ENCODE data around the gene SPATA3.
A peak's percentile ranks its signal among the peaks of the same experiment; 100 is the strongest.
"Not testable (repeated sequence)": the region's sequence is repeated elsewhere in the genome, so short reads cannot be mapped to it uniquely, and the experiment has no call there.

The SPATA3 gene

DNA sequence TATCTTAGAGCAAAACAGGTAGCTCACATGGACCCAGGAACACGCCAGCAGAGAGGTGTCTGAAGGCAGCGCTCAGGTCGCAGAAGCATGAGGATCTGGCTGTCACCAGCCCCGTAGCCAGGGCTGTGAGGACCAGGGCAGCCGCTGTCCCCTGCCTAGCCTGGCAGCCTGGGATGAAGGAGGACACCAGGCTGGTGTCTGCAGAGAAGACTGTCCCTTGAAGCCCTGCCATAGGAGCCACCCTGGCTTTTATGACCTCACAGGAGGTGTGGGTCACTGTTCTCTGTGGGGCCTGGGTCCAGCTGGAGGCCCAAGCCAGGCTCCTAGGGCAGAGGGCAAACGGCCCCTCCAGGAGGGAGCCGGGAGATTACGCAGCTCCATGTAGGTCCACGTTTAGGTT is at the start of gene SPATA3:
Gene SPATA3, plus strand, starts transcription at position 301 of the 400 bp plus-strand sequence. CDS start 113 bp downstream, outside the sequence.
- DNase-seq = no peak

DNA sequence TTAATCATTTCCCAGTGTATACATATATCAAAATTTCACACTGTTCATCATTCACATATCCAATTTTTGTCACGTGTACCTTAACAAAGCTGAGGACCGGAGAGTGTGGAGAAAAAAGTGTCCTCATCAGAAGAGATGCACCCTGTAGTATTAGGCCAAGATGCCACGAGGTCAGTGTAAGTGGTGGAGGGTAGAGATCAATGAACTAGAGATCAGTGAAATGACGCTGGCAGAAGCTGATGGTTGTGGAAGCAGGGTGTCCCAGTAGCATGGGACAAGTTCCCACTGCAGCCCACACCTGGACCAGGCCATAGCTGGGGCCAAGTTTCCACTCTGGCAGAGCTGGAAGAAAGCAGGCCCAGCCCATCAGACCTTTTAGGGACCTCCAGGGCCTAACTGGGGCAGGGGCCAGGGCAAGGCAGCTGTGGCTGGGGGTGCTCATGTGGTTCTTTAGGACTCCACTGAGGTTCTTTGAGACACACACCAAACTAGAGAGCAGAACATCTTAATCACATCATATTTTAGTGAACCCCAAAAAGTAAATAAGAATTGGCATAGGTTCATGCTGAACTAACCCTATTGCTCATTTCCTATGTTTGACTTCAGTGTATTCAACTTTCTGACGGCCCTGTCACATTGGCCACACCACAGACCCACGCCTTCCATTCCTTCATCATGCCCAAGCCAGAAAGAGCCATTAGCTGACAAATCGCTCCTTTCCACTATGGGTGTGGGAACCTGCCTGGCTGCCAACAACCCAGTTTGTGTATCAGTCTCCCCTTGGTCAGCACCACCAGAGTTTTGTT is 49.3 kb upstream of the SPATA3 start:
- DNase-seq = no peak

DNA sequence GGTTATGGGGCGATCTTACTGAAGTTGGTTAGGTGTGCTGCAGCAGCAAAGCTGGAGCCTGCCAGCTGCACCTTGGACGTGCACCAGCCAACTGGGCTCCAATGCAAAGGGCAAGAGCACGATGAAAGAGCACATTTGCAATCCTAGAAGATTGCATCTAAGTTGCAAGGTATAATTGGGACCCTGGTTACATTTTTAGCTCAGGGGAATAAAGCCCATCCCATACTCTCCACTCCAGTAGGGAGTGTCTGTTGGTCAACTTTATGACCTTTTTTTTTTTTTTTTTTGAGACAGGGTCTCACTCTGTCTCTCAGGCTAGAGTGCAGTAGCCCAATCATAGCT is 48.7 kb upstream of the SPATA3 start:
- DNase-seq = no peak

DNA sequence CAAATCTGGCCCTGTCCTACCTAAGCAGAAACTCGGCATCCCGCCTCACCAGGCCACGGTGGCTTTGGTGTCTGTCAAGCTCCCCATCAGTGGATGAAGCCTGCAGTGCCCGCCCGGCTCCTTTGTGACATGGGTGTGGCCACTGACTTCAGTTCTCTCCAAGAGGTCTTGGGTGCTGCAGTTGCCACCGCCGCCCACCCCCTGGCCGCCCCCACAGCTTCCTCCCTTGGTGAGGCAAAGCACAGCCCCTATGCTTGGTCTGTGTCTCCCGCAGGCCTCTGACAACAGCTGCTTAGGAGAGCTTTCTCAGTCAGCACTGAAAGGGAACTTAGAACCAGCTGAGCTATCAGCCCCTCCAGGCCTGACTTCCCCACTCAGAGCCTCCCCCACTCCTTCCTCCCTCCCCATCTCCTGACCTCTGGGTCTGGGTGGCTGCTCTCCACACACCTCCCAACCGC is 48.0 kb upstream of the SPATA3 start:
- DNase-seq = no peak

DNA sequence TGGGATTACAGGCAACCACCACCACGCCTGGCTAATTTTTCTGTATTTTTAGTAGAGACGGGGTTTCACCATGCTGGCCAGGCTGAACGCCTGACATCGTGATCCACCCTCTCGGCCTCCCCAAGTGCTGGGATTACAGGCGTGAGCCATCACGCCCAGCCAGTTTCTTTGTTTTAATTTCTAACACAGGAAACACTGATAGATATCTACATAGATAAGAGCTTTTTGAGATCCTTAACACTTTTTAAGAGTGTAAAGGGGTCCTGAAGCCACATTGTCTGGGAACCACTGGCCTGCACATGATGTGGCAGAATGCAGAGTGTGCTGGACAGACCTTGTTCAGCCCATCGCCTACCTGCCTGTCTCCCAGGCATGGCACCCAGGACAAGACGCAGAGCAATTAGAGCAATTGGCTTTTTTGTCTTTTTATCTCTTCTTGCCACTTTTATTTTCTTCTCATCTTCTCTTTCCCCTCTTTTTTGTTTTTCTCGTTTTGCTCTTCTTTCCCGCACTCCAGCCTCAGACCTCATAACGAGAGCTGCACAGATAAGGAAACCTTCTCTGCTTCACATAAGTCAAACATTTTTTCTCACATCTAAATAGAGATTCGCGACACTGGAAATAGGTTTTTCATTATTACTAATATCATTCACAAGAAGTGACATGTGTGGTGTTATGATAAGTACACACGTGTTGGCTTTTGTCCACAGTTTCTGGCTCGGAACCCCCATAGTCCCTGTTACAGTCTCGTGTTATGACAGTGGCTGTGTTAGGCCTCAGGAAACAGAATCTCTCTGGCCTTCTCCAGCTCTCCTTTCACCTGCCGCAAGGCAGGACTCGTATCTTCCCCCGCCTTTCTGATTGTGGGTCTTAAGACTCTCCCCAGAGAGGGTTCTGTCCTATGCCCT is 45.7 kb upstream of the SPATA3 start:
- DNase-seq = no peak

DNA sequence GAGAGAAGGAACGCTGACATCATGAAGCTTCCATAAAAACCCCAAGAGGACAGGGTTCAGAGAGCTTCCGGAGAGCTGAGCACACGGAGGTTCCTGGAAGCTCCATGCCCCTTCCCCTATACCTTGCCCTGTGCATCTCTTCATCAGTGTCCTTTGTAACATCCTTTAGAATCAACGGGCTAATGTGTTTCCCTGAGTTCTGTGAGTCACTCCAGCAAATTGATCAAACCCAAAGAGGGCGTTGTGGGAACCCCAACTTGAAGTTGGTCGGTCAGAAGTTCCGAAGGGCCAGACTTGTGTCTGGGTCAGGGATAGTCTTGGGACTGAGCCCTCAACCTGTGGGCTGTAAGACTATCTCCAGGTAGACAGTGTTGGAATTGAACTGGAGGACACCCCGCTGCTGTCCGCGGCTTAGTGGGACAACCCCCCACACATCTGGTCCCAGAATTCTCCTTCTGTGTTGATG is 45.0 kb upstream of the SPATA3 start:
- DNase-seq = no peak

DNA sequence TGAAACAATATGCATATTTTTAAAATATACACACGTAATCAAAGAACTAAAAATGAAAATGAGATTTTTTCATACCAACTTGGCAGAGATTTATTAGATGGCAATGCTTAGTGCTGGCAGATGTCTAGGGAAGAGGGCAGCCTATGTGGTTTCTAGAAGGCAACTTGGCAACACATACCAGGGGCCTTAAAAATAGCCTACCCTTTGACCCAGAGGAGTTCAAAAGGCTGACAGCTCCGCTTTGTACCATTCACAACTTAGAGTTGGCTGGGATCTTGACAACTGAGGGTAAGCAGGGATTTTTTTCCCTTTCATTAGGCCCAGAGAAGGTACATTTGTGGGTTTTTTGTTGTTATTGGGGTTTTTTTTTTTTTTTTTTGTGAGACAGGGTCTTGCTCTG is 44.5 kb upstream of the SPATA3 start:
- no peak for DNase-seq

DNA sequence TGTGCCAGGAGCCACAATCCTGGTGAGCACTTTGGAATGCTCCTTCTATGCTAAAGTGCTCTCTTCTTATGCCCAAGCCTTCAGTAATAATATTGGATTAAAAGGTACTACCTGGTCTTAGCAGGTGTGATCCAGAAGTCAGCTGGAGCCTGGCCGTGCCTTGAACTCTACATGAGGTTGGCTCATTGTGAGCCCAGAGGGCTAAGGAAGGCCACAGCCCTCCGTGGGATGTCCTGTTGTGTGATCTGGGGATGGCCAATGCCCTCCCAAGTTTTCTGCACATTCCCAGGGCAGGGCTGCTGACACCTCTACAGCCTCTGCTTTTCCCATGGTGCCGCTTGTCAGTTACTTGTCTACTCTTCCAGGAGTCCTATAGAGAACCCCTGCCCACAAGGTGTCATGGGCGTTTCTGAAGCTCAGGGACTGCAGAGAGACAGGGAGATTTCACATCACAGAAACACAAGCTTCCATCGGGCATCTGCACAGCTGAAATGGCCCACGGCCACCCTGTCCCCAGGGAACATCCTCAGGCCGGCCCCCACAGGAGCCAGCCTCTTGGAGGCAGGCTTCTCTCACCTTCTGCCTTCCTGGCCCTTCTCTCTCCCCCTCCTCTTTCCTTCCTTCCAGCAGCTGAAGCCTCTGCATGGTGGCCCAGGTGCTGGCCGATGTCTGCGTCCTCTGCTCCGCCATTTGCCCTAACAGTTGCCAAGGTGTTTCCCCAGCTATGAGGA is 43.5 kb upstream of the SPATA3 start:
- DNase-seq = no peak

DNA sequence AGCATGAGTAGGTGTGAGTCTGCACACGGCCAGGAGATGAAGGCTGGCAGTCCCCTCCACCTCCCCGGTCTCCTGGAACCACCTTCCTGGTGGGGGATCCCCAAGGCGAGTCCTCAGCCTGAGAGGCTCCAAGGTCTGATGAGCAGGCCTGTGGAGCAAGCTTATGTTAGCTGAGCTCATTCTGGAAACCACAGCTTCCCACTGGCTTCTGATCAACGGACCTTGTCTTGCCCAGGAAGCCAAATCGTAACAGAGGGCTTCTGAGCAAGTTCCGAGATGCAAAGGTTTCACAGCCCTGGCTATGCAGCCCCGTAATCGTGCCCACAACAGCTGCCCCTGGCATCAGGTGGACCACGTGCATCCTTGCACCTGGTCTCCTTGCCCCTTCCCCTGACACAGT is 42.1 kb upstream of the SPATA3 start:
- DNase-seq = no peak

DNA sequence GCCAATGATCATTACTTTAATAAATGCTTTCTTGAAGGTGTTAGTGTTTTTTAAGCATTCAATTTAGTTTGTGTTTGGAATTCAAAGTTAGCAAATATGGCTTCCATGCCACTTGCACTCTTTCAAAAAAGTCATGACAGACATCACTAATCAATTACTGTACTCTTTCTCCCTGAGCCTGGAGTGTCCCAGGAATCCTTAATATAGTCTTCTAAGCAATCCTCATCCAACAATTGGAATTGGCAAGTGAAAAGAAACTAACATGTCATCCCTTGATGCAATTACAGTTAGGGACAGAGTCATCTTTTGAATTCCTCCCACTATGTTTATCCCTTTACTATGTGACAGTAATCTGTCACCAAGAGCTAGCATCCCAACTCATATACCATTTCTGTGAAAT is 41.2 kb upstream of the SPATA3 start:
- no peak for DNase-seq

DNA sequence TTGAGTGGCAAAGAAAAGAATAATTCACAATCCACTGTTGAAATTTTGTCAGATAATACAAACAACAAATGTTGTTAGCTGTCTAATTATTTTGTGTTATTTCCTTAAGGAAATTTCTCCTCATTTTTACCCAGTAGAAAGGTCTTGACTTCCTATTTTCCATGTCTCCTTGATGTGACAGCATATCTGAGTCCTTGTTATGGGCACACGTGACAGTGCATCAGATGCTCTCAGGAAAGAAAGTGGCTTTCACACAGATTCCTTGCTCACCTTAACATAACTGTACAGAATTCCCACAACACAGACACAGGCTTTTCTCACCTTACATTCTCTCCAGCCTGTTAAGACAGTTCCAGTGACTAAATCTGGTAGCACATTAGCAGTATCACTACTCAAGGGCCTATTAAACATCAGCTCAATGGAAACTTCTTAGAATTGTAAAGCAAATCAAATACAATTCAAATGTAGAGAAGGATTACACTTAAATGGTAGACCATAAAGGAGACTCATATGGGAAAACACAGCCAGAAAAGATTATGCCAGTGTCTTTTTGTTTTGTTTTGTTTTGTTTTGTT is 40.7 kb upstream of the SPATA3 start:
- DNase-seq = no peak

DNA sequence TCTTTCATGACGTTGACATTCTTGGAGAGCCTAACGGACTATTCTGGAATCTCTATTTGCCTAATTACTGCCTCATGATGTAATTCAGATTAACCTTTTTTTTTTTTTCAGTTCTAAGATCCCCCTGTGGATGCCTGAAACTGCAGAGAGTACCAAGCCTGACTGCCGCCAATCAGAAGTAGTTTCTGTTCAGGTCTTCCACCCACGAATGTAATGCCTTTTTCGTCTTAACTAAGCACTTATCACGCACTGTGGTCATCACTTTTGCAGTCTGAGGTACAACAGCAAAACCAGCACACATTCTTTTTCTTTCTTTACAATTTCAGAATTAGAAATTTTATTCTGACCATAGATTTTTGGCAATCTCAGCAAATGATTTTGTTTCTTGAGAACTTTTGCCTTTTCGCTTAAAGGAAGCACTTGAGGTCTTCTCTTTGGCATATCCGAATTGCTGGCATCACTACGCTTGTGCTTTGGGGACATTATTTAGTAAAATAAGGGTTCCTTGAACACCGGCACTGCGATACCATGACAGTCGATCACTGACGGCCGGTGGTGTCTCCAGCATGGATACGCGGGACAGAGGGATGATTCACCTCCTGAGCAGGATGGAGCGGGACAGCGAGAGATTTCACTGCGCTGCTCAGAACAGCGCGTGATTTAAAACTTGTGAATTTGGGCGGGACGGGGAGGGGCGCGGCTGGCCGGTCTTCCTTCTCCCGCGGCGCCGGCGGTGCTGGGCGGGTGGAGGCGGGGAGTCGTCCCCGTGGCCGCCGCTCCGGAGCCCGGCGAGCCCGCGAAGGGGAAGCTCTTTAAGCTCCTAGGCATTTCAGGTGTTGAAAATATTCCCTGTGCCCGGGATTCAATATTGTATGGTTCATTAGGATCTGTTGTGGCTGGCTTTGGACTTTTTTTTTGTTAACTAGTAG is 38.8 kb upstream of the SPATA3 start:
- DNase-seq = peak; percentile 24 to 34

DNA sequence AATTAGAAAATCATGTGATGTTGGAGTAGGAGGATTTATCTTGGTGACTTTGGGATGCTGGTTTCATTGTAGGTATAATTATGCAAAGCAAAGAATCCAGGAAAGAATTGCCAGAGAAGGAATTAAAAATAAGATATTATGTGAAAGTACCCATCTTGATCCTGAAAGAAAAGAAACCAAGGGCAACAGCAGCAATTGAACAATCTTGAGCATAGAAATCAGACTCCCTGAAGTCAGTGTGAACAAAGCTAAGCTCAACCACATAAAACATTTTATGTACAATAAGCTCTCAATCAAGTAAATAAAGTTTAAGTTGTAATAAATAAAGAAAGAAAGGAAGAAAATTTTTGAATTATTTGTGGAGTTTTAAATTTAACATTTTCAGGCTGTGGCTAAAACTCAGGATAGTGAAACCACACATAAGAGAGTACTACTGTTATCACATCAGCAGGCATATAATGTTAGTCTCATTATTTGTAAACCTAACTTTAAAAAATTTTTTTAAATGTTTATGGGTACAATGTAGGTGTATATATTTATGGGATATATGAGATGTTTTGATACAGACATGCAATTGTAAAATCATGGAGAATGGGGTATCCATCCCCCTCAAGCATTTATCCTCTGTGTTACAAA is 38.0 kb upstream of the SPATA3 start:
- DNase-seq = no peak

DNA sequence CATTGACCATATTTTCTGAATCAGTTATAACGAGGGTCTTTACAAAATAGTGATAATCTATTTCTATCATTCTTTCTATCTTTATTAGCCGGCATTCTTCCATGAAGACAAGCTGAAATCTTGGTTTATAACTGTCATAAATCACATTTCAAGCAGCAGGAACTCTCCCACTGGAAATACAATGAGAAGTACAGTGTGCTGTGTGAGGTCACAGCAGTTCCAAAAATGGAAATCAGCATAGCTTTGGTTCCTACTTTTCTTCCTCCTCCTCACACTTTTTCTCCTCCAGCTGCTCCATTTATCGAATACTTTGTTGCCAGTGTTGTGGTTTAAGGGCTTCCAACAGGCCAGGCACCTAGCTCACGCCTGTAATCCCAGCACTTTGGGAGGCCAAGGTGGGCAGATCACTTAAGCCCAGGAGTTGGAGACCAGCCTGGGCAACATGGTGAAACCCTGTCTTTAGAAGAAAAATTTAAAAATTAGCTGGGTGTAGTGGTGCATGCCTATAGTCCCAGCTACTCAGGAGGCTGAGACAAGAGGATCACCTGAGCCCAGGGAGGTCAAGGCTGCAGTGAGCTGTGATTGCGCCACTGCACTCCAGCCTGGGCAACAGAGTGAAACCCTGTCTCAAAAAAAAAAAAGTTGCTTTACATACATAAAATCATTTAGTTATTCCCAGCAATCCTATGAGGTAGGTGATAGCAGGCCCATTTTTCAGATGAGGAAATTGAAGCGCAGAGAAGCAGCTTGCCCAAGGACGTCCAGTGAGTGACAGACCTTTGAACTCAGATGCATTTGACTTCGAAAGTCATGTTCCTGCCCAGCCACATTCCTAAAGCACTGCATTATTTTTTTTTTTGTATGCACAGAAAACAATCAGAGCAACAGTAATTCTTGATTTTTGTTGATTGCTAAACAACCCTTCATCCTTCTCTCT is 36.8 kb upstream of the SPATA3 start:
- DNase-seq = no peak

DNA sequence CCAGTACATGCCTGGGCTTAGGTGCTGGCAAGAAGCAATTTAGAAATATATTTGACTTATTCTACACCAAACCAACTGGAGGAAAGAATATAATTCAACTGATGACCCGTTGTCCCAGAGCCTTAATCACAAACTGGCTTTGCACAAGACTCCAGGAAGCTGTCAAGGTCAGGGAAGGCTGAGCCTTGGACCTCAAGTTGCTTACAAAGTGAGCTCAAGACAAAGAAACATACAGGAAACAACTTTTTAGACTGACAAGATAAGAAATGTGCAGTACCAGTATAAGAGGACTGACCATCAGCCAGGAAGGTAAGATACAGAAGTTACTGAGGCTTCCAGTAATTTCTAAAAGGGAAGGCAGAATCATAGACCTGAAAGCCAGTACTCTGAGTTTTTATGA is 35.9 kb upstream of the SPATA3 start:
- DNase-seq = no peak

DNA sequence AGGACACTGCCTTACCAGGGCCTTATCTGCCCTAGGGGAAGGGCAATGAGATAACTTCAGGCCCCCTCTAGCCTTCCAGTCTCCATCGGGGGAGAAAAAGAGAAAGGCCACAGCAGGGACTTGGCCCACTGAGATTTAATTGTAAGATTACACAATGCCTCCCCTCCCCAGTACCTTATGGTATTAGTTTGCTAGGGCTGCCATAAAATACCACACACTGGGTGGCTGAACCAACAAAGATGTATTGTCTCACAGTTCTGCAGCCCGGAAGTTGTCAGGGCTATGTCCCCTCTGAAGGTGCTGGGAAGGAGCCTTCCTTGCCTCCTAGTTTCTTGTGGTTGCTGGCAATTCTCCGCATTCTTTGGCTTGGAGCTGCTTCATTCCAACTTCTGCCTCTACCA is 34.8 kb upstream of the SPATA3 start:
- DNase-seq = no peak

DNA sequence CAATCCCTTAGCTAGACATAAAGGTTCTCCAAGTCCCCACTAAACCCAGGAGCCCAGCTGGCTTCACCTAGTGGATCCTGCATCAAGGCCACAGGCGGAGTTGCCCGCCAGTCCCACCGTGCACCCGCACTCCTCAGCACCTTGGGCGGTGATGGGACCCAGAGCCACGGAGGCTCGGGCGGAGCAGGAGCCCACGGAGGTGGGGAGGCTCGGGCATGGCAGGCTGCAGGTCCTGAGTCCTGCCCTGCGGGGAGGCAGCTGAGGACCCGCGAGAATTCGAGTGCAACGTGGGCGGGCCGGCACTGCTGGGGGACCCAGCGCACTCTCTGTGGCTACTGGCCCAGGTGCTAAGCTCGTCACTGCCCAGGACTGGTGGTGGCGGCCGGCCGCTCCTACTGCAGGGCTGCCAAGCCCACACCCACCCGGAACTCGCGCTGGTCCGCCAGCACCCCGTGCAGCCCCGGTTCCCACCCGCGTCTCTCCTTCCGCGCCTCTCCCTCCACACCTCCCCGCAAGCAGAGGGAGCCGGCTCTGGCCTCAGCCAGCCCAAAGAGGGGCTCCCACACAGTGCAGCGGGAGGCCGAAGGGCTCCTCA is 31.7 kb upstream of the SPATA3 start:
- DNase-seq = no peak

DNA sequence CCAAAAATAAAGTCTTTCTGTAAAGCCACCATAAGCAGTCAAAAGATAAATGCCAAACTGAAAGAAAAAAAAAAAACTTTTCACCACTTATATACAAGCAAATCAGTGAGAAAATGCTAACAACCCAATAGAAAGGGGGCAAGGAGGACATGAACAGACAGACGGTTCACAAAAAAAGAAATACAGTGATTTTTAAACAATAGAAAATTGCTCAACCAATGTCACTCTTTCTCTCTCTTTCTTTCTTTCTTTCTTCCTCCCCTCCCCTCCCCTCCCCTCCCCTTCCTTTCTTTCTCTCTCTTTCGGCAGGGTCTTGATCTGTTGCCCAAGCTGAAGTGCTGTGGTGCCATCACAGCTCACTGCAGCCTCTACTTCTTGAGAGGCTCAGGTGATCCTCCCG is 28.8 kb upstream of the SPATA3 start:
- DNase-seq = no peak

DNA sequence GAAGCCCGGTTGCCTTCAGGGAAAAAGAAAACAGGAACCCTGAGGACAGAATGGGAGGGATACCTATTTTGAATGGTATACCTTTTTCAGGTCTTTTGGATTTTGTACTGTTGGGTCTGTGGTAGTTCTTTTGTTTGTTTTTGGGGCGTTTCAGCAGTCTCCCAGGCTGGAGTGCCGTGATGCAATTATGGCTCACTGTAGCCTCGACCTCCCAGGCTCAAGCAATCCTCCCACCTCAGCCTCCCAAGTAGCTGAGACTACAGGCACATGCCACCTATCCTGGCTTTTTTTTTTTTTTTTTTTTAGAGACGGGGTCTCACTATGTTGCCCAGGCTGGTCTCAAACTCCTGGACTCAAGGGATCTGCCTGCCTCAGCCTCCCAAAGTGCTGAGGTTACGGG is 27.6 kb upstream of the SPATA3 start:
- not testable (repeated sequence) for DNase-seq

Data from CD4-positive, alpha-beta T cell treated with Interleukin-4 for 1 hour (primary cell).